Nephron (organoid): ENCODE measurements around the gene DOLK.

Experiments used
- H3K27ac Mint-ChIP-seq, 3 experiments: 2 replicates each; pipeline ENCODE4 v1.8.0; 2020; ENCODE audit warnings: mixed read lengths in 3 of 3, mild to moderate bottlenecking in 2 of 3, moderate library complexity in 1 of 3
- H3K27me3 Mint-ChIP-seq: 2 replicates; pipeline ENCODE4 v1.8.0; 2021; ENCODE audit warnings: low read depth, mild to moderate bottlenecking, moderate library complexity, mixed read lengths
- H3K36me3 Mint-ChIP-seq: 2 replicates; pipeline ENCODE4 v1.8.0; 2020; ENCODE audit warnings: low read depth, mixed read lengths
- H3K4me1 Mint-ChIP-seq: 2 replicates; pipeline ENCODE4 v1.8.0; 2020; ENCODE audit warnings: mixed read lengths
- H3K4me3 Mint-ChIP-seq, 3 experiments: 2 replicates each; pipeline ENCODE4 v1.8.0; 2020; ENCODE audit warnings: mild to moderate bottlenecking in 3 of 3, mixed read lengths in 3 of 3, moderate library complexity in 2 of 3
- H3K9me3 Mint-ChIP-seq: 2 replicates; pipeline ENCODE4 v1.8.0; 2020; ENCODE audit warnings: mixed read lengths
- TF ChIP-seq, protein P1 (sequence below), 3 experiments: fragments of 200-600 bp; sonication (generic); IDR thresholded peaks; one replicate each; pipeline ENCODE4 v1.5.0; 2021; ENCODE audit warnings: antibody characterized with exemption in 3 of 3; ENCODE audit not compliant: unreplicated experiment in 3 of 3

Gene DOLK

DNA sequence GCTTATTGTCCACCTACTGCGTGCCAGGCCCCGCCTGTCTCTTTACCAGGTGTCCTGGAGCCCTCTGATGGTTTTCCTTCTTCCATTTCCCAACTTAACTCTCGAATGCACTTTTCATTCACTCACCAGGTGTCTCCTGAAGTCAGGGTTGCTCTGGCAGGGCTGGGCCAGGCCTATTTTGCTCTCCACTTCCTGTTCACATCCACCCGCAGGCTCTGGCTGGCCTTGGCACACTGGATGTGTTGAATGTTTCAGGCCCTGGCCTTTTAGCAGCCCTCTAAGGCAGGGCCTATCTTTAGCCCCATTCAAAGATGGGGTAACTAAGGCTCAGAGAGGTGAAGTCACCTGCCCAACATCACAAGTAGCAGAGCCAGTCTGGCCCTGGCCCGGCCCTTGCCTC lies 49.0 kb downstream of the DOLK start:
- Mint-ChIP-seq H3K27me3 (peaks cover 3% of the 10 kb centered on the region), H3K4me1 (peaks cover 16% of the 10 kb centered on the region), H3K27ac (no peak overlapping the region), H3K4me3 (no peak overlapping the region), H3K9me3 (no peaks in the 10 kb centered on the region), H3K36me3 (peaks cover 26% of the 10 kb centered on the region)
- TF ChIP-seq, protein P1, sequence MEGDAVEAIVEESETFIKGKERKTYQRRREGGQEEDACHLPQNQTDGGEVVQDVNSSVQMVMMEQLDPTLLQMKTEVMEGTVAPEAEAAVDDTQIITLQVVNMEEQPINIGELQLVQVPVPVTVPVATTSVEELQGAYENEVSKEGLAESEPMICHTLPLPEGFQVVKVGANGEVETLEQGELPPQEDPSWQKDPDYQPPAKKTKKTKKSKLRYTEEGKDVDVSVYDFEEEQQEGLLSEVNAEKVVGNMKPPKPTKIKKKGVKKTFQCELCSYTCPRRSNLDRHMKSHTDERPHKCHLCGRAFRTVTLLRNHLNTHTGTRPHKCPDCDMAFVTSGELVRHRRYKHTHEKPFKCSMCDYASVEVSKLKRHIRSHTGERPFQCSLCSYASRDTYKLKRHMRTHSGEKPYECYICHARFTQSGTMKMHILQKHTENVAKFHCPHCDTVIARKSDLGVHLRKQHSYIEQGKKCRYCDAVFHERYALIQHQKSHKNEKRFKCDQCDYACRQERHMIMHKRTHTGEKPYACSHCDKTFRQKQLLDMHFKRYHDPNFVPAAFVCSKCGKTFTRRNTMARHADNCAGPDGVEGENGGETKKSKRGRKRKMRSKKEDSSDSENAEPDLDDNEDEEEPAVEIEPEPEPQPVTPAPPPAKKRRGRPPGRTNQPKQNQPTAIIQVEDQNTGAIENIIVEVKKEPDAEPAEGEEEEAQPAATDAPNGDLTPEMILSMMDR (IDR thresholded peaks at IDR 0.05; ENCODE audit: unreplicated experiment in 3 of 3), result no peak

GRCh38 chr9:128895556-128895955 lies 51.8 kb downstream of the DOLK start:
- Mint-ChIP-seq H3K27me3 (peaks cover 3% of the 10 kb centered on the region), H3K27ac (peak overlapping the region in 1 of 3 experiments; percentile 9), H3K4me3 (no peak overlapping the region), H3K4me1 (peaks cover 19% of the 10 kb centered on the region), H3K9me3 (no peaks in the 10 kb centered on the region), H3K36me3 (peaks cover 29% of the 10 kb centered on the region)
- TF ChIP-seq, protein P1 (IDR thresholded peaks at IDR 0.05; ENCODE audit: unreplicated experiment in 3 of 3), result no peak
